Neuron (in vitro differentiated cells): ENCODE measurements around the gene ACOXL.

Experiments
- H2AFZ ChIP-seq: one replicate; pipeline ENCODE4 v1.6.1; 2013; ENCODE audit warnings: low read depth, mild to moderate bottlenecking, inconsistent platforms, low read length, moderate library complexity
- H3K27me3 ChIP-seq: one replicate; pipeline ENCODE4 v1.6.1; 2013; ENCODE audit warnings: low read length; ENCODE audit not compliant: insufficient read depth
- H3K36me3 ChIP-seq: one replicate; pipeline ENCODE4 v1.6.1; 2013; ENCODE audit warnings: low read length; ENCODE audit not compliant: insufficient read depth
- H3K4me1 ChIP-seq: one replicate; pipeline ENCODE4 v1.6.1; 2013; ENCODE audit warnings: low read length; ENCODE audit not compliant: insufficient read depth
- H3K4me3 ChIP-seq: 2 replicates; pipeline ENCODE4 v1.5.1; 2013; ENCODE audit warnings: mild to moderate bottlenecking, low read length, moderate library complexity
- H3K9me3 ChIP-seq: one replicate; pipeline ENCODE4 v1.6.1; 2013; ENCODE audit warnings: low read length

Gene ACOXL

DNA sequence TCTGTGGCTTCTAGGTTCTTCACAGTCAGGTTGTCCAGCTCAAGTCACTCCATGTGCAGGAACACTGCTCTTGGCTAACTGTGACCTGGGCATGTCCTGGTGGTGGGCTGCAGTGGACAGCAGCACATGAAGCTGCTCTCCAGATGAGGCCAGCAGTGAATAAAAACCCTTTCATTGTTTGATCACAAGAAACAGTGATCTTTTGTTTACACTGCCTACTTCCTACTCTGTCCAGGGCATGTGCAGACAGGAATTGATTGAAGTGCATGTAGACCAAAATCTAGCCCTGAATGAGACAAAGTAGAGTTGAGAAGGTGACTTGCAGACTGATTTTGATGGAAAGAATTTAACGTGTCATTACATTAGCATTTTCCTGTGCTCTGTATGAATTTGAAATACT lies 423.2 kb downstream of the ACOXL start:
- Histone ChIP-seq H3K4me3 (no peak overlapping the region), H3K36me3 (peaks cover 66% of the 10 kb centered on the region), H2AFZ (no peak overlapping the region), H3K4me1 (peaks cover 29% of the 10 kb centered on the region), H3K9me3 (peaks cover 2% of the 10 kb centered on the region), H3K27me3 (no peaks in the 10 kb centered on the region)

- no peaks in the 10 kb centered on the region for H3K27me3 ChIP-seq
- no peak overlapping the region for H2AFZ ChIP-seq
- H3K9me3 ChIP-seq = peaks cover 2% of the 10 kb centered on the region
- H3K4me1 ChIP-seq = peaks cover 29% of the 10 kb centered on the region
- no peak overlapping the region for H3K4me3 ChIP-seq
- peaks cover 66% of the 10 kb centered on the region for H3K36me3 ChIP-seq
Observed at GRCh38 chr2:111156529-111156928, 424.2 kb downstream of the ACOXL start.

- Histone ChIP-seq H3K9me3 (peaks cover 2% of the 10 kb centered on the region), H3K36me3 (peaks cover 66% of the 10 kb centered on the region), H3K27me3 (no peaks in the 10 kb centered on the region), H3K4me3 (no peak overlapping the region), H2AFZ (no peak overlapping the region), H3K4me1 (peaks cover 29% of the 10 kb centered on the region)
Observed at GRCh38 chr2:111157071-111157661, 424.8 kb downstream of the ACOXL start.

GRCh38 chr2:111157798-111158197 lies 425.4 kb downstream of the ACOXL start:
- Histone ChIP-seq H3K36me3 (peaks cover 65% of the 10 kb centered on the region), H3K4me3 (no peak overlapping the region), H2AFZ (no peak overlapping the region), H3K9me3 (peaks cover 2% of the 10 kb centered on the region), H3K27me3 (no peaks in the 10 kb centered on the region), H3K4me1 (peaks cover 29% of the 10 kb centered on the region)

DNA sequence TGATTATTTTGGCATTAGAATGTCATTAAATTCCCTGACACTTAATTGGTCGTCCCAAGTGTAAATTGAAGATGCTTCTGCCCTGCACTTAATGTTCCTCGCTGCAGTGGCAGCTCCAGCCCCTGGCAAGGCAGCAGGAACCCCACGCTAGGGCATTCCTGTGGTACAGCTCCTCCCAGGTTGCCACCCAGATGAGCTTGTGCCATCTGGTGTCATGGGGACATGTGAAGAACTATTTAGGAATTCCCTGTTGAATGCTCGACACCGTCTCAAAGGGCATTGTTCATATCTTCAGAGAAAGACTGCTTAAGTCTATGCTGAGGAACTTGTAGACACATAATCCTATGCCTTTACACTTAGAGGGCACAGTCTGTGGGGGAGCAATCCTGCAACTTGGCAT lies 427.3 kb downstream of the ACOXL start:
- no peak overlapping the region for H3K4me3 ChIP-seq
- peaks cover 66% of the 10 kb centered on the region for H3K36me3 ChIP-seq
- no peaks in the 10 kb centered on the region for H3K27me3 ChIP-seq
- H2AFZ ChIP-seq = no peak overlapping the region
- no peaks in the 10 kb centered on the region for H3K9me3 ChIP-seq
- H3K4me1 ChIP-seq = peaks cover 29% of the 10 kb centered on the region

GRCh38 chr2:111160758-111161157 lies 428.4 kb downstream of the ACOXL start:
- Histone ChIP-seq H3K36me3 (peaks cover 73% of the 10 kb centered on the region), H3K4me1 (peaks cover 19% of the 10 kb centered on the region), H2AFZ (no peak overlapping the region), H3K27me3 (no peaks in the 10 kb centered on the region), H3K4me3 (no peak overlapping the region), H3K9me3 (no peaks in the 10 kb centered on the region)

- Histone ChIP-seq H3K36me3 (peaks cover 73% of the 10 kb centered on the region), H3K4me1 (peaks cover 11% of the 10 kb centered on the region), H3K4me3 (no peak overlapping the region), H3K9me3 (peaks cover 3% of the 10 kb centered on the region), H3K27me3 (no peaks in the 10 kb centered on the region), H2AFZ (no peak overlapping the region)
Observed at GRCh38 chr2:111161971-111162370, 429.6 kb downstream of the ACOXL start.

DNA sequence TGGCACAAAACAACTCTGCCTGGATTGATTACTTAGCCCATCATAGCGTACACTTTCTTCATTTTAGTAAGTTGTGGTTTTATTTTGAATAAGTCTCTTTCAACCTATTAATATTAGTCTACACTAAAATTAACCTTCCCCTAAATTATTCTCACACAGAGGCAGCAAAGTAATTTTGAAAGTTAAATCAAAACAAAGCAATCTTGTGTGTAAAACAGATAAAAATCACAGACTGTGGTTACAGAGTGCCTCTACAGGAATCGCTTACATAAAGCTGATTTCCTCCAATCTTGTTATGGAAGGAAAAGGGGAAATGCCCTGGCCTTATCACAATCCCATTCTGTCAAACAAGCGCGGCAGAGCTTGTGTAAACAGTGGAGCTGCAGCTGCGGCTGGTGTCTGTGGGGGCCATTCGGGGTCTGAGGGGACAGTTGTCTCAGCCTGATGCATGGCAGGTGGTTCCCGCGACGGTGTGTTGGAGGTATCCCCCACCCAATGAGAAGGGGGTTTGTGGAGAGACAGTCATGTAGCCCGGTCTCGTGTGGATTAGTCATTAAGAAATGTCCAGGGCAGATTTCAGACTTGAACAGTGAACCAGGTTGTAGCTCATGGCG lies 430.5 kb downstream of the ACOXL start:
- Histone ChIP-seq H3K27me3 (no peaks in the 10 kb centered on the region), H3K4me1 (peaks cover 4% of the 10 kb centered on the region), H3K4me3 (no peak overlapping the region), H3K9me3 (peaks cover 3% of the 10 kb centered on the region), H2AFZ (no peak overlapping the region), H3K36me3 (peaks cover 74% of the 10 kb centered on the region)

DNA sequence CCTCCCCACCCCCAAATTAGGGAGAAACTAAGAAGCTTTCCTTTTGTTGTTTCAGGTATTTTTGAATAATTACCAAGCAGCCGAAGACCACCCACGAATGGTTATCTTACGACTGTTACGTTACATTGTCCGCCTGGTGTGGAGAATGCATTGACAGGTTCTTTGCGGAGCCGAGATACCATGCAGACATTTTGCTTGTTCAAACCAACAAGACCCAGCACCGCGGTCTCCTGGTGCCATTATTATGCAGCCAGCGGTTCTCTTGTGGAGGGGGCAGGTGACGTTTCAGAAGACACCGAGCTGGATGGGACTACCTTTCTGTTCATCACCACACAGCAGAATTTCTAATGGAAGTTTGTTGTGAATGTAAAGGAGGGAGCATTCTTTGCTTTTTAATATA lies 431.7 kb downstream of the ACOXL start:
- Histone ChIP-seq H3K9me3 (peaks cover 3% of the 10 kb centered on the region), H3K4me3 (no peak overlapping the region), H3K27me3 (no peaks in the 10 kb centered on the region), H3K4me1 (no peaks in the 10 kb centered on the region), H2AFZ (no peak overlapping the region), H3K36me3 (peaks cover 64% of the 10 kb centered on the region)

GRCh38 chr2:111165084-111165483 lies 432.7 kb downstream of the ACOXL start:
- peaks cover 3% of the 10 kb centered on the region for H3K9me3 ChIP-seq
- H3K27me3 ChIP-seq = no peaks in the 10 kb centered on the region
- H3K4me3 ChIP-seq = no peak overlapping the region
- H2AFZ ChIP-seq = no peak overlapping the region
- H3K36me3 ChIP-seq = peaks cover 59% of the 10 kb centered on the region
- H3K4me1 ChIP-seq = no peaks in the 10 kb centered on the region

GRCh38 chr2:111166115-111166514 lies 433.7 kb downstream of the ACOXL start:
- H3K36me3 ChIP-seq = peaks cover 51% of the 10 kb centered on the region

DNA sequence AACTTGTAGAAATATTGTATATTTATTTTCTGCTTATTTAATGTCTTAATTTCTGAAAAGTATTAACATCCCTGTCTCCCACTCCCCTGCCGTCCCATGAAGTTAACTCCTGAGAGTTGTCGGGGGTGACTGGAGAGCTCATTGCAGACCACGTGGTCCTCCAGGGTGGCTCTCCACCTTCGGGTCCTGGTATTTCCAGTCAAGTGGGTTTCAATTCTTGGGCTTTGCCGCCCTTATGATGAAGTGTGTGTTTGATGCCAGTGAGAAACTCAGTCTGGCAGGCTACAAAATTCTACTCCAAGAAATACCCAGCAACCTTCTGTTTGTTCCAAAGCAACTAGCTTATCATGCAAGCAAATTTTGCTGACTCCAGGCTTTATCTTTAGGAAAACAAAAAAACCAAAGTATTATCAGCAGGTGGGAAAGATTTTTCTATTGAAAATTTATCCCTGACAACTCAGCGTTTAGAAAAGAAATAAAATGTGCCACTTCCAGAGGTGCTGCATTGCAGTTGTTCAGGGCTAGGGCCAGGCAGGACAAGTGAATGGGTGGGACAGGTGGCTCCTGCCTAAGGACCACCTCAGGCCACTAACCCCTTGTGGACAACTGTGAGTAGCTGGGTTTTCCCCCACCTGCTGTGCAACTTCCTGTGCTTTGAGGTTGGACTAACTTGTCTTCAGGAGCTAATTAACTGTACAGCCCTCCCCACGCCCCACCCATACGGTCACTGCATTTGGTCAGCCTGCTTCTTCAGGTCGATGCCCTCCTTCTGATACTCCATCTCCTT lies 434.9 kb downstream of the ACOXL start:
- H2AFZ ChIP-seq = no peak overlapping the region
- peaks cover 40% of the 10 kb centered on the region for H3K36me3 ChIP-seq
- H3K27me3 ChIP-seq = no peaks in the 10 kb centered on the region

More at GRCh38 chr2:111166115-111166514, 433.7 kb downstream of the ACOXL start:
- Histone ChIP-seq H2AFZ (no peak overlapping the region), H3K27me3 (no peaks in the 10 kb centered on the region), H3K4me3 (no peak overlapping the region), H3K4me1 (no peaks in the 10 kb centered on the region), H3K9me3 (peaks cover 3% of the 10 kb centered on the region)

DNA sequence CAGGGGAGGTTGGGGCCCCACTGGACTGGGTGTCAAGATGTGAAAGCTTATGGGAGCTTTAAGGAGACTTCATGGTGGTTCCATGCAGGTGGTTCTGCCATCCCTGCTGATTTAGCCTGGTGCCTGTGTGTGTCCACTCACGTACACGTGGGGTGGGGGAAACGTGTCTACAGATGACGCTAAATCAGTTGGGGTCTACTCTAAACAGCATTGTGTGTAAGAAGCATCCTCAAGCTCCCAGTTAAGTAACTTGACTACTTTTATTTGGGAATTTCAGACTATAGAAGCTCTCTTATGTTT lies 435.4 kb downstream of the ACOXL start:
- Histone ChIP-seq H3K4me1 (no peaks in the 10 kb centered on the region), H3K27me3 (no peaks in the 10 kb centered on the region), H3K4me3 (no peak overlapping the region), H2AFZ (no peak overlapping the region), H3K36me3 (peaks cover 36% of the 10 kb centered on the region), H3K9me3 (peaks cover 3% of the 10 kb centered on the region)

More for the DNA sequence above, 434.9 kb downstream of the ACOXL start:
- Histone ChIP-seq H3K4me3 (no peak overlapping the region), H3K4me1 (no peaks in the 10 kb centered on the region), H3K9me3 (peaks cover 3% of the 10 kb centered on the region)
